KOPT-K1 (cell line): ENCODE results near the gene ACOX3.
"Not testable (repeated sequence)": the region's sequence is repeated elsewhere in the genome, so short reads cannot be mapped to it uniquely, and the experiment has no call there.

Experiments
- H3K27ac ChIP-seq: fragments of 200-600 bp; sonication (generic); 2 replicates; pipeline ENCODE4 v1.5.1; 2016; ENCODE audit warnings: antibody characterized with exemption, mild to moderate bottlenecking, low read depth, low read length; ENCODE audit not compliant: poor library complexity, severe bottlenecking
- H3K36me3 ChIP-seq: fragments of 200-600 bp; sonication (generic); 2 replicates; pipeline ENCODE4 v1.5.1; 2017; ENCODE audit warnings: antibody characterized with exemption, mild to moderate bottlenecking, low read length, moderate library complexity; ENCODE audit not compliant: insufficient read depth
- H3K9me3 ChIP-seq: fragments of 200-600 bp; sonication (generic); 2 replicates; pipeline ENCODE4 v1.5.1; 2017; ENCODE audit warnings: antibody characterized with exemption, low read length, mild to moderate bottlenecking; ENCODE audit not compliant: insufficient read depth, poor library complexity, severe bottlenecking

ACOX3 gene

GRCh38 chr4:8427761-8428287 lies 12.7 kb downstream of the ACOX3 start:
- H3K9me3 ChIP-seq = no peaks in the 10 kb centered on the region
- H3K36me3 ChIP-seq = no peaks in the 10 kb centered on the region
- H3K27ac ChIP-seq = peak overlapping the region; percentile 48

GRCh38 chr4:8427262-8427661 lies 13.3 kb downstream of the ACOX3 start:
- Histone ChIP-seq H3K9me3 (no peaks in the 10 kb centered on the region), H3K27ac (no peak overlapping the region), H3K36me3 (no peaks in the 10 kb centered on the region)

GRCh38 chr4:8422786-8423185 lies 17.7 kb downstream of the ACOX3 start:
- Histone ChIP-seq H3K36me3 (no peaks in the 10 kb centered on the region), H3K9me3 (no peaks in the 10 kb centered on the region), H3K27ac (no peak overlapping the region)

- H3K27ac ChIP-seq = no peak overlapping the region
- no peaks in the 10 kb centered on the region for H3K9me3 ChIP-seq
- no peaks in the 10 kb centered on the region for H3K36me3 ChIP-seq
These were observed 18.2 kb downstream of the ACOX3 start for GRCh38 chr4:8422327-8422726.

- not testable (repeated sequence) for H3K36me3 ChIP-seq, H3K9me3 ChIP-seq, H3K27ac ChIP-seq
These were observed 20.4 kb downstream of the ACOX3 start for GRCh38 chr4:8420151-8420550.

- peaks cover 10% of the 10 kb centered on the region for H3K36me3 ChIP-seq
- H3K27ac ChIP-seq = no peak overlapping the region
- no peaks in the 10 kb centered on the region for H3K9me3 ChIP-seq
These were observed 21.1 kb downstream of the ACOX3 start for GRCh38 chr4:8419222-8420041.

- H3K9me3 ChIP-seq = no peaks in the 10 kb centered on the region
- no peak overlapping the region for H3K27ac ChIP-seq
- peaks cover 16% of the 10 kb centered on the region for H3K36me3 ChIP-seq
These were observed 23.4 kb downstream of the ACOX3 start for GRCh38 chr4:8417071-8417614.

GRCh38 chr4:8414377-8414776 lies 26.1 kb downstream of the ACOX3 start:
- no peaks in the 10 kb centered on the region for H3K9me3 ChIP-seq
- H3K36me3 ChIP-seq = peaks cover 16% of the 10 kb centered on the region
- no peak overlapping the region for H3K27ac ChIP-seq

GRCh38 chr4:8412288-8412687 lies 28.2 kb downstream of the ACOX3 start:
- Histone ChIP-seq H3K36me3 (peaks cover 16% of the 10 kb centered on the region), H3K9me3 (no peaks in the 10 kb centered on the region), H3K27ac (no peak overlapping the region)

- no peak overlapping the region for H3K27ac ChIP-seq
- no peaks in the 10 kb centered on the region for H3K9me3 ChIP-seq
- peaks cover 16% of the 10 kb centered on the region for H3K36me3 ChIP-seq
These were observed 29.0 kb downstream of the ACOX3 start for GRCh38 chr4:8411351-8412180.

- H3K27ac ChIP-seq = no peak overlapping the region
- H3K36me3 ChIP-seq = peaks cover 16% of the 10 kb centered on the region
- no peaks in the 10 kb centered on the region for H3K9me3 ChIP-seq
These were observed 29.8 kb downstream of the ACOX3 start for GRCh38 chr4:8410641-8411271.

- no peak overlapping the region for H3K27ac ChIP-seq
- no peaks in the 10 kb centered on the region for H3K9me3 ChIP-seq
- H3K36me3 ChIP-seq = peaks cover 19% of the 10 kb centered on the region
These were observed 30.4 kb downstream of the ACOX3 start for GRCh38 chr4:8410066-8410625.

- H3K27ac ChIP-seq = no peak overlapping the region
- peaks cover 14% of the 10 kb centered on the region for H3K36me3 ChIP-seq
- H3K9me3 ChIP-seq = no peaks in the 10 kb centered on the region
These were observed 31.1 kb downstream of the ACOX3 start for GRCh38 chr4:8409264-8410065.

GRCh38 chr4:8407756-8408155 lies 32.8 kb downstream of the ACOX3 start:
- Histone ChIP-seq H3K27ac (no peak overlapping the region), H3K9me3 (no peaks in the 10 kb centered on the region), H3K36me3 (peaks cover 7% of the 10 kb centered on the region; the same call in 1 of the 2 replicates)
